Chondrocyte (in vitro differentiated cells): ENCODE measurements around the gene MON2. TPM values are rescaled to one million over a fixed set of nuclear protein-coding genes. Genes with fewer than 3 reads are reported as not detected.

Experiments
- DNase-seq: peaks from one replicate; pipeline ENCODE4 v3.0.0; 2021; ENCODE audit warnings: mixed read lengths, low spot score
- H3K27ac Mint-ChIP-seq: one replicate; pipeline ENCODE4 v1.8.0; 2021; ENCODE audit warnings: mild to moderate bottlenecking, moderate library complexity, mixed read lengths; ENCODE audit not compliant: unreplicated experiment
- H3K27me3 Mint-ChIP-seq: 2 replicates; pipeline ENCODE4 v1.8.0; 2021; ENCODE audit warnings: low read depth, mixed read lengths
- H3K36me3 Mint-ChIP-seq: 2 replicates; pipeline ENCODE4 v1.8.0; 2021; ENCODE audit warnings: low read depth, mixed read lengths
- H3K4me1 Mint-ChIP-seq: 2 replicates; pipeline ENCODE4 v1.8.0; 2021; ENCODE audit warnings: low read depth, mild to moderate bottlenecking, mixed read lengths
- H3K4me3 Mint-ChIP-seq: one replicate; pipeline ENCODE4 v1.8.0; 2021; ENCODE audit warnings: mild to moderate bottlenecking, moderate library complexity, mixed read lengths; ENCODE audit not compliant: unreplicated experiment
- H3K9me3 Mint-ChIP-seq: 2 replicates; pipeline ENCODE4 v1.8.0; 2021; ENCODE audit warnings: low read depth, mixed read lengths
- CTCF ChIP-seq: fragments of 200-600 bp; sonication (generic); IDR thresholded peaks from 2 replicates; pipeline ENCODE4 v1.5.0; 2021; ENCODE audit warnings: antibody characterized with exemption, mild to moderate bottlenecking, moderate library complexity
- total RNA-seq: library from RNA; stranded (reverse); gene quantifications from 3 replicates; pipeline ENCODE4 v1.2.1, GENCODE V29; 2021

The MON2 gene
- total RNA-seq, 1 donor from 2014 or later: 47.2 TPM

GRCh38 chr12:62640910-62641448, 174.4 kb downstream of the MON2 start:
- Mint-ChIP-seq H3K4me1 (peaks cover 17% of the 10 kb centered on the region), H3K36me3 (peaks cover 2% of the 10 kb centered on the region), H3K27me3 (no peaks in the 10 kb centered on the region), H3K27ac (peak overlapping the region; percentile 87), H3K9me3 (no peaks in the 10 kb centered on the region), H3K4me3 (no peak overlapping the region)
- TF ChIP-seq CTCF: no peak
- no peak for DNase-seq

- Mint-ChIP-seq H3K27ac (no peak overlapping the region), H3K27me3 (no peaks in the 10 kb centered on the region), H3K4me1 (peaks cover 17% of the 10 kb centered on the region), H3K36me3 (peaks cover 14% of the 10 kb centered on the region), H3K4me3 (no peak overlapping the region), H3K9me3 (no peaks in the 10 kb centered on the region)
- no peak for TF ChIP-seq CTCF
- DNase-seq: no peak
Observed at GRCh38 chr12:62642486-62642885, 175.9 kb downstream of the MON2 start.

GRCh38 chr12:62643486-62643885, 176.9 kb downstream of the MON2 start:
- DNase-seq: no peak
- no peaks in the 10 kb centered on the region for H3K27me3 Mint-ChIP-seq
- peaks cover 18% of the 10 kb centered on the region for H3K4me1 Mint-ChIP-seq
- TF ChIP-seq CTCF: no peak
- no peak overlapping the region for H3K27ac Mint-ChIP-seq
- H3K4me3 Mint-ChIP-seq: no peak overlapping the region
- H3K9me3 Mint-ChIP-seq: no peaks in the 10 kb centered on the region
- H3K36me3 Mint-ChIP-seq: peaks cover 19% of the 10 kb centered on the region

GRCh38 chr12:62646566-62646965, 179.9 kb downstream of the MON2 start:
- H3K9me3 Mint-ChIP-seq: no peaks in the 10 kb centered on the region
- no peak for DNase-seq
- H3K36me3 Mint-ChIP-seq: peaks cover 19% of the 10 kb centered on the region
- TF ChIP-seq CTCF: no peak
- no peak overlapping the region for H3K4me3 Mint-ChIP-seq
- H3K27me3 Mint-ChIP-seq: no peaks in the 10 kb centered on the region
- peaks cover 15% of the 10 kb centered on the region for H3K4me1 Mint-ChIP-seq
- no peak overlapping the region for H3K27ac Mint-ChIP-seq

GRCh38 chr12:62647586-62647985, 181.0 kb downstream of the MON2 start:
- peaks cover 13% of the 10 kb centered on the region for H3K4me1 Mint-ChIP-seq
- H3K36me3 Mint-ChIP-seq: peaks cover 19% of the 10 kb centered on the region
- H3K9me3 Mint-ChIP-seq: no peaks in the 10 kb centered on the region
- no peak for TF ChIP-seq CTCF
- no peaks in the 10 kb centered on the region for H3K27me3 Mint-ChIP-seq
- no peak overlapping the region for H3K27ac Mint-ChIP-seq
- no peak overlapping the region for H3K4me3 Mint-ChIP-seq
- DNase-seq: no peak
